Bronchial epithelial cell (primary cell): ENCODE results near the gene CAMSAP2. TPM values are rescaled to one million over a fixed set of nuclear protein-coding genes. Genes with fewer than 3 reads are reported as not detected.

Experiments
- DNase-seq: peaks from one replicate; pipeline ENCODE4 v3.0.0-alpha.2; 2010; ENCODE audit warnings: low read depth
- FAIRE-seq: peaks from 2 replicates; lab custom pipeline; 2011; peaks lifted over from hg19 to GRCh38; lab: Jason Lieb, UNC
- H3K27me3 ChIP-seq: 2 replicates; pipeline ENCODE4 v1.5.1; 2011; ENCODE audit warnings: low read length; ENCODE audit not compliant: control insufficient read depth, insufficient read depth
- H3K36me3 ChIP-seq: 2 replicates; pipeline ENCODE4 v1.5.1; 2011; ENCODE audit warnings: low read length; ENCODE audit not compliant: control insufficient read depth, insufficient read depth
- H3K4me3 ChIP-seq: 2 replicates; pipeline ENCODE4 v1.5.1; 2011; ENCODE audit warnings: mild to moderate bottlenecking, low read depth, low read length, control low read depth
- CTCF ChIP-seq: IDR thresholded peaks from 2 replicates; pipeline ENCODE4 v1.5.1; 2011; ENCODE audit warnings: mild to moderate bottlenecking, moderate library complexity, low read length, control low read depth, inconsistent platforms; ENCODE audit not compliant: insufficient read depth, severe bottlenecking
- total RNA-seq: library from RNA; depleted of rRNA; stranded (reverse); fragments of >200 nt; gene quantifications from 2 replicates; pipeline ENCODE4 v1.2.1, GENCODE V29; 2014

Gene CAMSAP2
- total RNA-seq, 1 donor from 2014 or later: 75.0 TPM

GRCh38 chr1:200873116-200873670 lies 134.5 kb downstream of the CAMSAP2 start:
- Histone ChIP-seq H3K4me3 (peak overlapping the region; percentile 6), H3K27me3 (peaks cover 26% of the 10 kb centered on the region), H3K36me3 (no peaks in the 10 kb centered on the region)
- DNase-seq (no peak), FAIRE-seq (no peak)
- no peak for TF ChIP-seq CTCF

GRCh38 chr1:200873671-200874397 lies 135.1 kb downstream of the CAMSAP2 start:
- DNase-seq (no peak), FAIRE-seq (no peak)
- peaks cover 26% of the 10 kb centered on the region for H3K27me3 ChIP-seq
- TF ChIP-seq CTCF: no peak
- no peak overlapping the region for H3K4me3 ChIP-seq
- no peaks in the 10 kb centered on the region for H3K36me3 ChIP-seq

- DNase-seq (no peak), FAIRE-seq (no peak)
- Histone ChIP-seq H3K4me3 (no peak overlapping the region), H3K36me3 (no peaks in the 10 kb centered on the region), H3K27me3 (peaks cover 26% of the 10 kb centered on the region)
- TF ChIP-seq CTCF: no peak
Measured at GRCh38 chr1:200874694-200875093, 136.0 kb downstream of the CAMSAP2 start.

GRCh38 chr1:200875416-200875815 lies 136.7 kb downstream of the CAMSAP2 start:
- peaks cover 26% of the 10 kb centered on the region for H3K27me3 ChIP-seq
- TF ChIP-seq CTCF: no peak
- H3K4me3 ChIP-seq: no peak overlapping the region
- no peak for DNase-seq
- FAIRE-seq: no peak
- H3K36me3 ChIP-seq: no peaks in the 10 kb centered on the region

- H3K36me3 ChIP-seq: no peaks in the 10 kb centered on the region
- TF ChIP-seq CTCF: no peak
- H3K27me3 ChIP-seq: peaks cover 26% of the 10 kb centered on the region
- no peak overlapping the region for H3K4me3 ChIP-seq
- DNase-seq: no peak
- peak; percentile 58 for FAIRE-seq
Measured at GRCh38 chr1:200877010-200877409, 138.3 kb downstream of the CAMSAP2 start.
